Osteocyte (in vitro differentiated cells): ENCODE results near the gene PLXNB3. TPM values are rescaled to one million over a fixed set of nuclear protein-coding genes. Genes with fewer than 3 reads are reported as not detected.

Experiments
- DNase-seq: peaks from one replicate; pipeline ENCODE4 v3.0.0; 2021; ENCODE audit warnings: mixed read lengths; ENCODE audit not compliant: unreplicated experiment; ENCODE audit errors: extremely low spot score
- H3K27ac Mint-ChIP-seq: one replicate; pipeline ENCODE4 v1.8.0; 2021; ENCODE audit warnings: mild to moderate bottlenecking, mixed read lengths; ENCODE audit not compliant: unreplicated experiment
- H3K27me3 Mint-ChIP-seq: one replicate; pipeline ENCODE4 v1.8.0; 2021; ENCODE audit warnings: mixed read lengths; ENCODE audit not compliant: unreplicated experiment
- H3K36me3 Mint-ChIP-seq: one replicate; pipeline ENCODE4 v1.8.0; 2021; ENCODE audit warnings: mixed read lengths; ENCODE audit not compliant: unreplicated experiment
- H3K4me1 Mint-ChIP-seq: one replicate; pipeline ENCODE4 v1.8.0; 2021; ENCODE audit warnings: mixed read lengths; ENCODE audit not compliant: unreplicated experiment
- H3K4me3 Mint-ChIP-seq: one replicate; pipeline ENCODE4 v1.8.0; 2021; ENCODE audit warnings: mild to moderate bottlenecking, moderate library complexity, mixed read lengths; ENCODE audit not compliant: unreplicated experiment
- H3K9me3 Mint-ChIP-seq: one replicate; pipeline ENCODE4 v1.8.0; 2021; ENCODE audit warnings: mixed read lengths; ENCODE audit not compliant: unreplicated experiment
- CTCF ChIP-seq: fragments of 200-600 bp; sonication (generic); IDR thresholded peaks from 2 replicates; pipeline ENCODE4 v1.5.0; 2021; ENCODE audit warnings: antibody characterized with exemption, mild to moderate bottlenecking, moderate library complexity
- total RNA-seq: library from RNA; stranded (reverse); gene quantifications from 2 replicates; pipeline ENCODE4 v1.2.1, GENCODE V29; 2021

Gene PLXNB3
- total RNA-seq, 1 donor from 2014 or later = 8.7 TPM

GRCh38 chrX:153765138-153766079, 1.4 kb downstream of the PLXNB3 start:
- DNase-seq = no peak
- Mint-ChIP-seq H3K4me3 (peak overlapping the region; percentile 63), H3K27me3 (no peaks in the 10 kb centered on the region), H3K9me3 (no peaks in the 10 kb centered on the region), H3K27ac (peak overlapping the region; percentile 78), H3K36me3 (no peaks in the 10 kb centered on the region), H3K4me1 (peaks cover 17% of the 10 kb centered on the region)
- no peak for TF ChIP-seq CTCF

- H3K4me1 Mint-ChIP-seq = peaks cover 17% of the 10 kb centered on the region
- peak overlapping the region; percentile 78 for H3K27ac Mint-ChIP-seq
- H3K4me3 Mint-ChIP-seq = peak overlapping the region; percentile 63
- no peaks in the 10 kb centered on the region for H3K36me3 Mint-ChIP-seq
- no peaks in the 10 kb centered on the region for H3K27me3 Mint-ChIP-seq
- no peak for DNase-seq
- no peaks in the 10 kb centered on the region for H3K9me3 Mint-ChIP-seq
- TF ChIP-seq CTCF = no peak
These were observed 2.2 kb downstream of the PLXNB3 start for GRCh38 chrX:153766098-153766817.

- TF ChIP-seq CTCF = no peak
- no peaks in the 10 kb centered on the region for H3K9me3 Mint-ChIP-seq
- no peak overlapping the region for H3K27ac Mint-ChIP-seq
- H3K4me1 Mint-ChIP-seq = peaks cover 17% of the 10 kb centered on the region
- DNase-seq = no peak
- H3K36me3 Mint-ChIP-seq = no peaks in the 10 kb centered on the region
- H3K4me3 Mint-ChIP-seq = no peak overlapping the region
- H3K27me3 Mint-ChIP-seq = no peaks in the 10 kb centered on the region
These were observed 3.0 kb downstream of the PLXNB3 start for GRCh38 chrX:153766871-153767673.

- no peak for DNase-seq
- H3K9me3 Mint-ChIP-seq = no peaks in the 10 kb centered on the region
- TF ChIP-seq CTCF = no peak
- H3K27ac Mint-ChIP-seq = no peak overlapping the region
- peaks cover 17% of the 10 kb centered on the region for H3K4me1 Mint-ChIP-seq
- no peaks in the 10 kb centered on the region for H3K36me3 Mint-ChIP-seq
- no peak overlapping the region for H3K4me3 Mint-ChIP-seq
- H3K27me3 Mint-ChIP-seq = no peaks in the 10 kb centered on the region
These were observed 3.6 kb downstream of the PLXNB3 start for GRCh38 chrX:153767674-153768055.
